ENCODE data around the gene UQCRFS1. TPM values are rescaled to one million over a fixed set of nuclear protein-coding genes. Genes with fewer than 3 reads are reported as not detected.
A peak's percentile ranks its signal among the peaks of the same experiment; 100 is the strongest.

The UQCRFS1 gene
- total RNA-seq, 2 donors from 2014 or later: 27.3 to 33.6 TPM

- Mint-ChIP-seq H3K36me3 (peaks cover 23% of the 10 kb centered on the region), H3K4me1 (ENCODE audit: low read depth in 2 of 2) (no peaks in the 10 kb centered on the region), H3K27me3 (peaks cover 3 to 8% of the 10 kb centered on the region in 2 donors), H3K4me3 (no peak overlapping the region), H3K27ac (no peak overlapping the region), H3K9me3 (peaks cover 21% of the 10 kb centered on the region)
- ATAC-seq (no peak), DNase-seq (ENCODE audit: low spot score) (no peak)
Measured at GRCh38 chr19:29171525-29171924, 41.4 kb downstream of the UQCRFS1 start.

GRCh38 chr19:29170554-29170953 lies 42.4 kb downstream of the UQCRFS1 start:
- peaks cover 18% of the 10 kb centered on the region for H3K9me3 Mint-ChIP-seq
- no peaks in the 10 kb centered on the region for H3K4me1 Mint-ChIP-seq (ENCODE audit: low read depth in 2 of 2)
- no peak overlapping the region for H3K27ac Mint-ChIP-seq
- ATAC-seq (peak in 1 of 2 donors; percentile 44), DNase-seq (ENCODE audit: low spot score) (no peak)
- no peak overlapping the region for H3K4me3 Mint-ChIP-seq
- peaks cover 15% of the 10 kb centered on the region for H3K36me3 Mint-ChIP-seq
- peaks cover 5 to 15% of the 10 kb centered on the region in 2 donors for H3K27me3 Mint-ChIP-seq

- no peak overlapping the region for H3K4me3 Mint-ChIP-seq
- ATAC-seq: no peak
- peaks cover 7% of the 10 kb centered on the region for H3K36me3 Mint-ChIP-seq
- no peak overlapping the region for H3K27ac Mint-ChIP-seq
- H3K4me1 Mint-ChIP-seq (ENCODE audit: low read depth in 2 of 2): no peaks in the 10 kb centered on the region
- peaks cover 14 to 25% of the 10 kb centered on the region in 2 donors for H3K27me3 Mint-ChIP-seq
- peaks cover 4% of the 10 kb centered on the region for H3K9me3 Mint-ChIP-seq
- no peak for DNase-seq (ENCODE audit: low spot score)
Measured at GRCh38 chr19:29162694-29163093, 50.3 kb downstream of the UQCRFS1 start.

- no peak overlapping the region for H3K27ac Mint-ChIP-seq
- DNase-seq (ENCODE audit: low spot score): no peak
Measured at GRCh38 chr19:29155683-29156082, 57.3 kb downstream of the UQCRFS1 start.

More at GRCh38 chr19:29155683-29156082, 57.3 kb downstream of the UQCRFS1 start:
- H3K27me3 Mint-ChIP-seq: peaks cover 10 to 25% of the 10 kb centered on the region in 2 donors
- ATAC-seq: no peak
- H3K4me1 Mint-ChIP-seq (ENCODE audit: low read depth in 2 of 2): no peaks in the 10 kb centered on the region
- peaks cover 17% of the 10 kb centered on the region for H3K9me3 Mint-ChIP-seq
- peaks cover 30% of the 10 kb centered on the region for H3K36me3 Mint-ChIP-seq
- no peak overlapping the region for H3K4me3 Mint-ChIP-seq
